ENCODE measurements around the gene PLXNA4. TPM values are rescaled to one million over a fixed set of nuclear protein-coding genes. Genes with fewer than 3 reads are reported as not detected.

PLXNA4 gene
- total RNA-seq, 1 donor from 2014 or later, result 16.2 TPM

GRCh38 chr7:132115028-132115427 lies 461.2 kb downstream of the PLXNA4 start:
- H3K4me3 Mint-ChIP-seq (ENCODE audit: unreplicated experiment), result no peak overlapping the region
- peaks cover 21% of the 10 kb centered on the region for H3K4me1 Mint-ChIP-seq (ENCODE audit: low read depth, unreplicated experiment)
- no peak overlapping the region for H3K27ac Mint-ChIP-seq (ENCODE audit: unreplicated experiment)
- H3K36me3 Mint-ChIP-seq (ENCODE audit: unreplicated experiment), result no peaks in the 10 kb centered on the region
- peaks cover 10% of the 10 kb centered on the region for H3K27me3 Mint-ChIP-seq (ENCODE audit: unreplicated experiment)
- no peak for DNase-seq
- H3K9me3 Mint-ChIP-seq (ENCODE audit: unreplicated experiment), result peaks cover 3% of the 10 kb centered on the region
- TF ChIP-seq, protein P1, sequence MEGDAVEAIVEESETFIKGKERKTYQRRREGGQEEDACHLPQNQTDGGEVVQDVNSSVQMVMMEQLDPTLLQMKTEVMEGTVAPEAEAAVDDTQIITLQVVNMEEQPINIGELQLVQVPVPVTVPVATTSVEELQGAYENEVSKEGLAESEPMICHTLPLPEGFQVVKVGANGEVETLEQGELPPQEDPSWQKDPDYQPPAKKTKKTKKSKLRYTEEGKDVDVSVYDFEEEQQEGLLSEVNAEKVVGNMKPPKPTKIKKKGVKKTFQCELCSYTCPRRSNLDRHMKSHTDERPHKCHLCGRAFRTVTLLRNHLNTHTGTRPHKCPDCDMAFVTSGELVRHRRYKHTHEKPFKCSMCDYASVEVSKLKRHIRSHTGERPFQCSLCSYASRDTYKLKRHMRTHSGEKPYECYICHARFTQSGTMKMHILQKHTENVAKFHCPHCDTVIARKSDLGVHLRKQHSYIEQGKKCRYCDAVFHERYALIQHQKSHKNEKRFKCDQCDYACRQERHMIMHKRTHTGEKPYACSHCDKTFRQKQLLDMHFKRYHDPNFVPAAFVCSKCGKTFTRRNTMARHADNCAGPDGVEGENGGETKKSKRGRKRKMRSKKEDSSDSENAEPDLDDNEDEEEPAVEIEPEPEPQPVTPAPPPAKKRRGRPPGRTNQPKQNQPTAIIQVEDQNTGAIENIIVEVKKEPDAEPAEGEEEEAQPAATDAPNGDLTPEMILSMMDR (IDR thresholded peaks at IDR 0.05; ENCODE audit: partially characterized antibody, unreplicated experiment), result no peak

GRCh38 chr7:132114411-132114810 lies 461.9 kb downstream of the PLXNA4 start:
- H3K36me3 Mint-ChIP-seq (ENCODE audit: unreplicated experiment), result no peaks in the 10 kb centered on the region
- H3K4me1 Mint-ChIP-seq (ENCODE audit: low read depth, unreplicated experiment), result peaks cover 20% of the 10 kb centered on the region
- peaks cover 12% of the 10 kb centered on the region for H3K27me3 Mint-ChIP-seq (ENCODE audit: unreplicated experiment)
- H3K9me3 Mint-ChIP-seq (ENCODE audit: unreplicated experiment), result peaks cover 3% of the 10 kb centered on the region
- TF ChIP-seq, protein P1 (IDR thresholded peaks at IDR 0.05; ENCODE audit: partially characterized antibody, unreplicated experiment), result no peak
- no peak overlapping the region for H3K27ac Mint-ChIP-seq (ENCODE audit: unreplicated experiment)
- DNase-seq, result no peak
- H3K4me3 Mint-ChIP-seq (ENCODE audit: unreplicated experiment), result no peak overlapping the region

DNA sequence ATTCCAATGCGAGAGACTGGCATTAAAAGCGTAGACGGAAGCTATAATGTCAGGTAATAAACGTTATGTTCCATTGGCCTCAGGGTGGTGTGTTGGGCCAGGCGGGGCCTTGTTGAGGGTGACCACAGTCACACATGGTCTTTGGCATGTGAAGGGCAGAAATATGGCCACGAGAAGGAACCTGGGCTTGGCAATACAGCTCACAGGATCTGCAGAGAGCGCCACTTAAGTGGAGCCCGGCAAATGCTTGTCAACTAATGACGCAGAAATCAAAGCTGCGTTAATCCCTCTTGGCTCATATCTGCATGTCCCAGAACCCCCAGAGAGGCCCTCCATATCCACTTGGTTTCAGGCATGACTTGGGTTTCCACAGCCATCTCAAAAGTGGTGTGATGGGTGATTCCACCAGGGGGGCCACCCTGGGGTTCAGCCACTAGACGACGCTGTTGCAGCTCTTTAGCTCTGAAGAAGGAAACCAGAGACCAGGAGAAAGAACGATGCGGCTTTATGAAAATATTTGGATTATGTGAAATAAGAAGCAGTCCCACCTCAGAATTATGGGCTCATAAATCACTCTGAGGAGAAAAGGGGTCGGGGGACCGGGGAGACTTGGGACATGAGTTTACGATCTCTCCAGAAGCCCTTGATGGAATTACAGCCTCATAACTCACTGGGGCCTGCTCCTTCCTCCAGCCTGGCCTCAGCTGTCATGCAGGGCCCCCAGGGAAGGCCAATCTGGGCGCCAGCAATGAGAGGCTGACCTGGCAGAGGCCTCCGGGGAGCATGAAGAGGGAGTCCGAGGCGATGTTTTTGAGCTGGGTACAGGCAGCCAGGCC lies 462.5 kb downstream of the PLXNA4 start:
- Mint-ChIP-seq H3K4me1 (ENCODE audit: low read depth, unreplicated experiment) (peaks cover 19% of the 10 kb centered on the region), H3K27me3 (ENCODE audit: unreplicated experiment) (peaks cover 12% of the 10 kb centered on the region), H3K36me3 (ENCODE audit: unreplicated experiment) (no peaks in the 10 kb centered on the region), H3K4me3 (ENCODE audit: unreplicated experiment) (no peak overlapping the region), H3K27ac (ENCODE audit: unreplicated experiment) (no peak overlapping the region), H3K9me3 (ENCODE audit: unreplicated experiment) (peaks cover 4% of the 10 kb centered on the region)
- TF ChIP-seq, protein P1 (IDR thresholded peaks at IDR 0.05; ENCODE audit: partially characterized antibody, unreplicated experiment), result no peak
- peak; percentile 25 for DNase-seq

GRCh38 chr7:132112657-132113056 lies 463.6 kb downstream of the PLXNA4 start:
- H3K36me3 Mint-ChIP-seq (ENCODE audit: unreplicated experiment), result no peaks in the 10 kb centered on the region
- peaks cover 6% of the 10 kb centered on the region for H3K9me3 Mint-ChIP-seq (ENCODE audit: unreplicated experiment)
- H3K27ac Mint-ChIP-seq (ENCODE audit: unreplicated experiment), result no peak overlapping the region
- peaks cover 22% of the 10 kb centered on the region for H3K4me1 Mint-ChIP-seq (ENCODE audit: low read depth, unreplicated experiment)
- TF ChIP-seq, protein P1 (IDR thresholded peaks at IDR 0.05; ENCODE audit: partially characterized antibody, unreplicated experiment), result no peak
- peaks cover 14% of the 10 kb centered on the region for H3K27me3 Mint-ChIP-seq (ENCODE audit: unreplicated experiment)
- DNase-seq, result no peak
- no peak overlapping the region for H3K4me3 Mint-ChIP-seq (ENCODE audit: unreplicated experiment)

- Mint-ChIP-seq H3K4me1 (ENCODE audit: low read depth, unreplicated experiment) (peaks cover 22% of the 10 kb centered on the region), H3K36me3 (ENCODE audit: unreplicated experiment) (no peaks in the 10 kb centered on the region), H3K9me3 (ENCODE audit: unreplicated experiment) (peaks cover 6% of the 10 kb centered on the region), H3K27me3 (ENCODE audit: unreplicated experiment) (peaks cover 14% of the 10 kb centered on the region), H3K27ac (ENCODE audit: unreplicated experiment) (peak overlapping the region; percentile 2), H3K4me3 (ENCODE audit: unreplicated experiment) (no peak overlapping the region)
- TF ChIP-seq, protein P1 (IDR thresholded peaks at IDR 0.05; ENCODE audit: partially characterized antibody, unreplicated experiment), result no peak
- peak; percentile 31 for DNase-seq
Measured at GRCh38 chr7:132112106-132112505, 464.2 kb downstream of the PLXNA4 start.
